Measurements from ENCODE around the gene SARM1.

DNA sequence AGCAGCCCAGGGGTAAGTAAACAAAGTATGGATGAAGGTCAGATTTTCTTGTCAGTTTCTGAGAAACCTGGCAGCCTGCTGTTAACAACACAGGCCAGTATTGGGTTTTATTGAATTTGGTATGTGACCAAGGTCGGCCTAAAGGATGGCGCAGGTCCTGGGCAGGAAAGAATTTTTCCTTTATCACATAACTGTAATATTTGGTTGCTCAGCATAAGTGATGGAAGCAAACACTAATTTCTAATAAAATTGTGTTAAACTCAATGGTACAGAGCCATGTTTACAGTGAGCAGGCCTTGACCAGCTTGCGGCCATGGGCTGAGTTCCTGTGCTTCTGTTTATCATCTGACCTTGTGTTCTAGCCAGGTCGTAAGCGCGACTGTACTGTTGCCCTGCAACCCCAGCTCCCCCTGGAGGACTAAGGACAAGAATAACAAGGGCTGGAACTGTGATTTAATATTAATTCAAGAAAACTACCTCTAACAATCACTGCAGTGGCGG is 24.7 kb upstream of the SARM1 start:
- TF ChIP-seq, protein P1, sequence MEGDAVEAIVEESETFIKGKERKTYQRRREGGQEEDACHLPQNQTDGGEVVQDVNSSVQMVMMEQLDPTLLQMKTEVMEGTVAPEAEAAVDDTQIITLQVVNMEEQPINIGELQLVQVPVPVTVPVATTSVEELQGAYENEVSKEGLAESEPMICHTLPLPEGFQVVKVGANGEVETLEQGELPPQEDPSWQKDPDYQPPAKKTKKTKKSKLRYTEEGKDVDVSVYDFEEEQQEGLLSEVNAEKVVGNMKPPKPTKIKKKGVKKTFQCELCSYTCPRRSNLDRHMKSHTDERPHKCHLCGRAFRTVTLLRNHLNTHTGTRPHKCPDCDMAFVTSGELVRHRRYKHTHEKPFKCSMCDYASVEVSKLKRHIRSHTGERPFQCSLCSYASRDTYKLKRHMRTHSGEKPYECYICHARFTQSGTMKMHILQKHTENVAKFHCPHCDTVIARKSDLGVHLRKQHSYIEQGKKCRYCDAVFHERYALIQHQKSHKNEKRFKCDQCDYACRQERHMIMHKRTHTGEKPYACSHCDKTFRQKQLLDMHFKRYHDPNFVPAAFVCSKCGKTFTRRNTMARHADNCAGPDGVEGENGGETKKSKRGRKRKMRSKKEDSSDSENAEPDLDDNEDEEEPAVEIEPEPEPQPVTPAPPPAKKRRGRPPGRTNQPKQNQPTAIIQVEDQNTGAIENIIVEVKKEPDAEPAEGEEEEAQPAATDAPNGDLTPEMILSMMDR (IDR thresholded peaks at IDR 0.05; ENCODE audit: extremely low read depth in 1 of 2, insufficient read depth in 1 of 2, low read depth in 1 of 2, low read length in 2 of 2), result peak; percentile 59 to 61
- no peak for TF ChIP-seq POLR2AphosphoS5 (IDR thresholded peaks at IDR 0.05; ENCODE audit: insufficient read depth, low read depth, low read length)
- no peak for TF ChIP-seq JUN (IDR thresholded peaks at IDR 0.05; ENCODE audit: borderline replicate concordance, insufficient read depth, insufficient read length, low read depth)
- TF ChIP-seq, protein P2, sequence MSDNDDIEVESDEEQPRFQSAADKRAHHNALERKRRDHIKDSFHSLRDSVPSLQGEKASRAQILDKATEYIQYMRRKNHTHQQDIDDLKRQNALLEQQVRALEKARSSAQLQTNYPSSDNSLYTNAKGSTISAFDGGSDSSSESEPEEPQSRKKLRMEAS (IDR thresholded peaks at IDR 0.05; ENCODE audit: insufficient read depth, insufficient read length), result no peak
- TF ChIP-seq EZH2 (IDR thresholded peaks at IDR 0.05; ENCODE audit: borderline replicate concordance, low read depth, low read length, severe bottlenecking), result no peak
- no peak for TF ChIP-seq POLR2A (IDR thresholded peaks at IDR 0.05; ENCODE audit: low read depth, low read length)
- no peak for TF ChIP-seq FOS (IDR thresholded peaks at IDR 0.05; ENCODE audit: borderline replicate concordance, insufficient read depth, low read length)
- TF ChIP-seq GATA2 (IDR thresholded peaks at IDR 0.05; ENCODE audit: insufficient read depth, insufficient read length, low read depth, low read length), result no peak
- TF ChIP-seq MYC (IDR thresholded peaks at IDR 0.05; ENCODE audit: low read depth, low read length), result no peak
